Loucy (cell line): Measurements from ENCODE around the gene UCP3.

Source experiments
- EZH2phosphoT487 ChIP-seq: fragments of 200-600 bp; IDR thresholded peaks from 2 replicates; pipeline ENCODE4 v1.6.1; 2018; ENCODE audit warnings: antibody characterized with exemption, mild to moderate bottlenecking, moderate library complexity, borderline replicate concordance
- TF ChIP-seq, protein P1 (sequence below): fragments of 200-600 bp; sonication (generic); conservative IDR thresholded peaks from 2 replicates; pipeline ENCODE4 v1.5.1; 2014; ENCODE audit warnings: mild to moderate bottlenecking, antibody characterized with exemption, low read length

DNA sequence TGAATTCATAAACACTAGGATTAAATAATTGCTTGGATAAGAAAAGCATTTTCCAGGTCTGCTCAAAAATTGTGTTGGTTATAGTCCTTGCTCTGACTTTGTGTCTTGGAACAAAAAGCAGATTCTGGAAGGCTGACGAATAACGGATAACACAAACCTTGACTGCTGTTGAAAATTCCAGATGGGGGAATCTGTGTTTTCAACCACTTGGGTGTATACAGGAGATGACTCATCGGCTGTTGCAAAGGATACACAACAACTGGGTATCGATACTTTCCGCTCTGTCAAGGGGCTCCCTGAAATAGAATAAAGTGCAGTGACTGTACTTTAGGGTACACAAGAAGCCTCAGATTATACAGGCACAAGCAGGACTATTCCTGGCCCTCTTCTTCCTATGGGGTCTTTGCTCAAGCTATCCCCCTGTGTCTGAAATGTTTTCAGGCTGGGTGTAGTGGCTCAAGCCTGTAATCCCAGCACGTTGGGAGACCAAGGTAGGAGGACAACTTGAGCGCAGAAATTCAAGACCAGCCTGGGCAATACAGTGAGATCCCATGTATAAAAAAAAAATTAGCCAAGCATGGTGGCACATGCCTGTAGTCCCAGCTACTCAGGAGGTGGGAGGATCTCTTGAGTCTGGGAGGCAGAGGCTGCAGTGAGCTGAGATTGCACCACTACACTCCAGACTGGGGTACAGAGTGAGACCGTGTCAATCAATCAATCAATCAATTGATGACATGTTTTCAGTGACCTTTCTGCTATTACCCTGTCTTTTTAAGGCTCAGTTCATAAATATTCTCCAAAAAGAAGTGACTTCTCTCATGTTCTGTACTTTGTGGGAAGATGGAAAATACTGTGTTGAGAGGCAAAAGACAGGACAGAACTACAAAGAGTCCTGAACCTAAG lies 48.6 kb upstream of the UCP3 start:
- TF ChIP-seq, protein P1, sequence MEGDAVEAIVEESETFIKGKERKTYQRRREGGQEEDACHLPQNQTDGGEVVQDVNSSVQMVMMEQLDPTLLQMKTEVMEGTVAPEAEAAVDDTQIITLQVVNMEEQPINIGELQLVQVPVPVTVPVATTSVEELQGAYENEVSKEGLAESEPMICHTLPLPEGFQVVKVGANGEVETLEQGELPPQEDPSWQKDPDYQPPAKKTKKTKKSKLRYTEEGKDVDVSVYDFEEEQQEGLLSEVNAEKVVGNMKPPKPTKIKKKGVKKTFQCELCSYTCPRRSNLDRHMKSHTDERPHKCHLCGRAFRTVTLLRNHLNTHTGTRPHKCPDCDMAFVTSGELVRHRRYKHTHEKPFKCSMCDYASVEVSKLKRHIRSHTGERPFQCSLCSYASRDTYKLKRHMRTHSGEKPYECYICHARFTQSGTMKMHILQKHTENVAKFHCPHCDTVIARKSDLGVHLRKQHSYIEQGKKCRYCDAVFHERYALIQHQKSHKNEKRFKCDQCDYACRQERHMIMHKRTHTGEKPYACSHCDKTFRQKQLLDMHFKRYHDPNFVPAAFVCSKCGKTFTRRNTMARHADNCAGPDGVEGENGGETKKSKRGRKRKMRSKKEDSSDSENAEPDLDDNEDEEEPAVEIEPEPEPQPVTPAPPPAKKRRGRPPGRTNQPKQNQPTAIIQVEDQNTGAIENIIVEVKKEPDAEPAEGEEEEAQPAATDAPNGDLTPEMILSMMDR = no peak
- no peak for TF ChIP-seq EZH2phosphoT487
